Measurements from ENCODE around the gene DNAJC5G.

GRCh38 chr2:27278010-27278409, 2.8 kb downstream of the DNAJC5G start:
- TF ChIP-seq USF2 (IDR thresholded peaks at IDR 0.05; ENCODE audit: borderline replicate concordance, low read depth, low read length), result no peak
- TF ChIP-seq CTCF (IDR thresholded peaks at IDR 0.05), result no peak
